Measurements from ENCODE around the gene KRTAP17-1. TPM values are rescaled to one million over a fixed set of nuclear protein-coding genes. Genes with fewer than 3 reads are reported as not detected.

KRTAP17-1 gene
- total RNA-seq, 2 experiments from 2014 or later = not detected

DNA sequence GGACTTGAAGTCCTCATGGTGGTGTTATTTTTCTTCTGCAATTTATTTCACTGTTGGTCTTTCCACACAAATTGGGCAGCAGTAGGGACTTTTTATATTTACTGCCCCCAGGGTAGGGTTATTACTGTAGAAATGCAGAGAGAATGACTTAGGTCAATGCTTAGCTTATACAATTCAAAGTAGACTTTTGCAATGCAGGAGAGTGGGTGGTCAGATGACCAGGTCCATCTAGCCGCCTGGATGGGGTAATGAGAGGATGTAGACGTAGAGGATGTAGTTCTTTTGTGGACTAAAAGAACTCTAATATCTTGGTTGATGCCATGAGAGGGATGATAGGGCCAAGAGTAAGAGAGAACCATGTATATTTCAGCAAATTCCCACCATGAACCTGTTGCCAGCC, 2.7 kb upstream of the KRTAP17-1 start:
- H3K27me3 Mint-ChIP-seq = no peaks in the 10 kb centered on the region
- CTCF ChIA-PET = interaction anchor here (0.9 kb wide), 1 partner anchor 231 kb away, joined by 3 read pairs; no protein-coding TSS in a partner anchor
- peaks cover 11% of the 10 kb centered on the region for H3K9me3 Mint-ChIP-seq

DNA sequence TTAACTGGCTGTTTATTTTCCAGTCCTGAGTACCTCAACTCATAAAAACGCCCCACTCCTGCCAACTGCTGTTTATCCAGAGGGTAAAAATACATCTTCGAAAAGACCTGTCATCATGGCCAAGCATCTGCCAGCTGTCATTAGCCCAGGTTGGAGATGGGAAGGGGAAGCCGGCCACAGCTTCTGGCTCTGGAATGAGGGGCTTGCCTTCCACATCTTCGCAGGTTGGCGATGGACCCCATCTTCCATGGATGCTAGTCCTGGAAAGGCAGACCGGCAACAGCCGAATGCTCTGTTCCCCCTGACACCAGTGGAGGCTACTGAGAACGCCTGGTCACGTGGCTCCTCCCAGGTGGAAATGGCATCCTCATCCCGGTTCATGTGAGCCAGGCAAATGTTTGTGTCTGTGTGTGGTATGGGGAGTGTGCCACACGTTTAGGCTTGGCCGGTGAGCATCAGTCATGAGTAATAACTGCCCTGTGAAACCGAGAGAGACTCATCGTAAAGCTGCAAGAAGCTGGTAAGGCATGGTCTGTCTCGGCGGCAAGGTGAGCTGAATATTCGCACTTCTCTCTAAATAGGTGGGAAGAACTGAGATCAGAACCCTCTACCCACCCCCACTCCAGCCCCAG, 420 bp upstream of the KRTAP17-1 start:
- TF ChIP-seq, protein P1, sequence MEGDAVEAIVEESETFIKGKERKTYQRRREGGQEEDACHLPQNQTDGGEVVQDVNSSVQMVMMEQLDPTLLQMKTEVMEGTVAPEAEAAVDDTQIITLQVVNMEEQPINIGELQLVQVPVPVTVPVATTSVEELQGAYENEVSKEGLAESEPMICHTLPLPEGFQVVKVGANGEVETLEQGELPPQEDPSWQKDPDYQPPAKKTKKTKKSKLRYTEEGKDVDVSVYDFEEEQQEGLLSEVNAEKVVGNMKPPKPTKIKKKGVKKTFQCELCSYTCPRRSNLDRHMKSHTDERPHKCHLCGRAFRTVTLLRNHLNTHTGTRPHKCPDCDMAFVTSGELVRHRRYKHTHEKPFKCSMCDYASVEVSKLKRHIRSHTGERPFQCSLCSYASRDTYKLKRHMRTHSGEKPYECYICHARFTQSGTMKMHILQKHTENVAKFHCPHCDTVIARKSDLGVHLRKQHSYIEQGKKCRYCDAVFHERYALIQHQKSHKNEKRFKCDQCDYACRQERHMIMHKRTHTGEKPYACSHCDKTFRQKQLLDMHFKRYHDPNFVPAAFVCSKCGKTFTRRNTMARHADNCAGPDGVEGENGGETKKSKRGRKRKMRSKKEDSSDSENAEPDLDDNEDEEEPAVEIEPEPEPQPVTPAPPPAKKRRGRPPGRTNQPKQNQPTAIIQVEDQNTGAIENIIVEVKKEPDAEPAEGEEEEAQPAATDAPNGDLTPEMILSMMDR (IDR thresholded peaks at IDR 0.05) = no peak
- H3K36me3 Mint-ChIP-seq (ENCODE audit: low read depth) = no peaks in the 10 kb centered on the region
- H3K9me3 Mint-ChIP-seq = peaks cover 11% of the 10 kb centered on the region
- ATAC-seq = no peak
- no peak for DNase-seq
- CTCF ChIA-PET = interaction anchor here (0.9 to 1.0 kb wide), 2 partner anchors 13 to 22 kb away, joined by 3 read pairs; no protein-coding TSS in a partner anchor
- H3K27ac Mint-ChIP-seq = no peak overlapping the region
- POLR2A ChIA-PET = no interaction called here
- peaks cover 4% of the 10 kb centered on the region for H3K4me1 Mint-ChIP-seq (ENCODE audit: low read depth)
- H3K27me3 Mint-ChIP-seq = no peaks in the 10 kb centered on the region
- no peak overlapping the region for H3K4me3 Mint-ChIP-seq
- intact Hi-C loops (cut with micrococcal nuclease) = no loop called here

More for the DNA sequence above, 2.7 kb upstream of the KRTAP17-1 start:
- Mint-ChIP-seq H3K36me3 (ENCODE audit: low read depth) (no peaks in the 10 kb centered on the region), H3K4me3 (no peak overlapping the region), H3K27ac (no peak overlapping the region), H3K4me1 (ENCODE audit: low read depth) (peaks cover 3% of the 10 kb centered on the region)
- intact Hi-C loops (cut with micrococcal nuclease) = no loop called here
- ATAC-seq (no peak), DNase-seq (no peak)
- POLR2A ChIA-PET = interaction anchor here (0.7 kb wide), 1 partner anchor 9 kb away, joined by 3 read pairs; the partner anchor contains the start of gene KRTAP16-1
- TF ChIP-seq, protein P1 (IDR thresholded peaks at IDR 0.05) = no peak

DNA sequence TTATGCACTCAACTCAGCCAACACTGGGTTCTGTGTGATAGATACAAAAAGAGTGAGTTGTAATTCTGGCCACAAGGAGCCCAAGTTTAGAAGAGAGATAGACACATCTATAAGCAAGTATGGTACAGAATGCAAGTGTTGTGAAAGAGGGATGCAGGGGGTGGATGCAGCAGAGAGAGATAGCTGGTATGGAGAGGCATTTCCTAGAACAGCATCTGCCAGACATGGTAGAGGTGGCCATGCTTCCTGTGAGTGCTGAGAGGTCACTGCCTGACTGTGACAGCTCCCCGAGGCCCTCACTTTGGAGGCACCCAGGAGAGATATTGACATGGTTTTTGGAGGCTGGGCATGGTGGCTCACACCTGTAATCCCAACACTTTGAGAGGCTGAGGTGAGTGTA, 4.4 kb downstream of the KRTAP17-1 start:
- DNase-seq = no peak
- no peak overlapping the region for H3K27ac Mint-ChIP-seq
- H3K9me3 Mint-ChIP-seq = no peaks in the 10 kb centered on the region
- H3K4me1 Mint-ChIP-seq (ENCODE audit: low read depth) = peaks cover 47% of the 10 kb centered on the region
- POLR2A ChIA-PET = no interaction called here
- ATAC-seq = no peak
- intact Hi-C loops (cut with micrococcal nuclease) = no loop called here
- TF ChIP-seq, protein P1 (IDR thresholded peaks at IDR 0.05) = no peak
- CTCF ChIA-PET = no interaction called here
- H3K36me3 Mint-ChIP-seq (ENCODE audit: low read depth) = no peaks in the 10 kb centered on the region
- no peaks in the 10 kb centered on the region for H3K27me3 Mint-ChIP-seq
- H3K4me3 Mint-ChIP-seq = no peak overlapping the region

DNA sequence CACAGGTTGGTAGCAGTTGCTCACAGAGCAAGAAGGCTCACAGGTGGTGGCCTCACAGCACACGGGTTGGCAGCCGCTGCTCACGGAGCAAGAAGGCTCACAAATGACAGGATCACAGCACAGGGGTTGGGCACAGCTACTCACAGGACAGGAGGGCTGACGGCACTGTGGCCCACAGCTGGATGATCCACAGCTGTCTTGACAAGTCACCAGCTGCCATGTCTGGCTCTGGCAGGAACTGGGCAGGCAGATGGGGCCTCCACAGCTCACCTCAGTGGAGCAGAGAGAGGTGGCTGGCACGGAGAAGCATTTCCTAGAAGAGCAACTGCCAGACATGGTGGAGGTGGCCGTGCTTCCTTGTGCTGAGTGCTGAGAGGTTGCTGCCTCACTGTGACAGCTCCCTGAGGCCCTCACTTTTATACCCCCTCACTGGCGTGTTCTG, 6.6 kb downstream of the KRTAP17-1 start, which contains the start of gene KRTAP16-1:
KRTAP16-1 (minus strand) TSS at position 392 of the 442 bp plus-strand sequence; CDS start at position 336, 56 bp downstream.
- ATAC-seq (peak; percentile 63), DNase-seq (peak; percentile 60)
- Mint-ChIP-seq H3K4me3 (peak within 1 kb of the TSS; percentile 54), H3K27ac (peak within 1 kb of the TSS; percentile 86), H3K4me1 (ENCODE audit: low read depth) (peaks cover 47% of the 10 kb centered on the region), H3K36me3 (ENCODE audit: low read depth) (no peaks in the 10 kb centered on the region), H3K9me3 (no peaks in the 10 kb centered on the region), H3K27me3 (no peaks in the 10 kb centered on the region)
- POLR2A ChIA-PET = interaction anchor here (0.6 to 1.1 kb wide), 2 partner anchors 9 to 32 kb away, joined by 3 read pairs; no protein-coding TSS in a partner anchor
- intact Hi-C loops (cut with micrococcal nuclease) = no loop called here
- TF ChIP-seq, protein P1 (IDR thresholded peaks at IDR 0.05) = no peak
- CTCF ChIA-PET = interaction anchor here (1.2 to 3.1 kb wide), 3 partner anchors 13 to 240 kb away, joined by 4 to 22 read pairs (median 7); no protein-coding TSS in a partner anchor

Data from activated CD8-positive, alpha-beta T cell treated with anti-CD3 and anti-CD28 coated beads for 36 hours (primary cell).